DOHH2 (cell line): Measurements from ENCODE around the gene SMARCA2.

Experiments used
- EZH2phosphoT487 ChIP-seq: fragments of 200-600 bp; sonication (generic); IDR thresholded peaks from 2 replicates; pipeline ENCODE4 v1.6.1; 2017; ENCODE audit warnings: borderline replicate concordance, mild to moderate bottlenecking, antibody characterized with exemption, low read length, moderate library complexity, mixed read lengths
- TF ChIP-seq, protein P1 (sequence below): fragments of 200-600 bp; sonication (generic); IDR thresholded peaks from one replicate; pipeline ENCODE4 v1.5.1; 2014; ENCODE audit warnings: antibody characterized with exemption, mild to moderate bottlenecking, low read depth, low read length; ENCODE audit not compliant: poor library complexity, severe bottlenecking

GRCh38 chr9:2198956-2199635 lies 183.9 kb downstream of the SMARCA2 start:
- TF ChIP-seq, protein P1, sequence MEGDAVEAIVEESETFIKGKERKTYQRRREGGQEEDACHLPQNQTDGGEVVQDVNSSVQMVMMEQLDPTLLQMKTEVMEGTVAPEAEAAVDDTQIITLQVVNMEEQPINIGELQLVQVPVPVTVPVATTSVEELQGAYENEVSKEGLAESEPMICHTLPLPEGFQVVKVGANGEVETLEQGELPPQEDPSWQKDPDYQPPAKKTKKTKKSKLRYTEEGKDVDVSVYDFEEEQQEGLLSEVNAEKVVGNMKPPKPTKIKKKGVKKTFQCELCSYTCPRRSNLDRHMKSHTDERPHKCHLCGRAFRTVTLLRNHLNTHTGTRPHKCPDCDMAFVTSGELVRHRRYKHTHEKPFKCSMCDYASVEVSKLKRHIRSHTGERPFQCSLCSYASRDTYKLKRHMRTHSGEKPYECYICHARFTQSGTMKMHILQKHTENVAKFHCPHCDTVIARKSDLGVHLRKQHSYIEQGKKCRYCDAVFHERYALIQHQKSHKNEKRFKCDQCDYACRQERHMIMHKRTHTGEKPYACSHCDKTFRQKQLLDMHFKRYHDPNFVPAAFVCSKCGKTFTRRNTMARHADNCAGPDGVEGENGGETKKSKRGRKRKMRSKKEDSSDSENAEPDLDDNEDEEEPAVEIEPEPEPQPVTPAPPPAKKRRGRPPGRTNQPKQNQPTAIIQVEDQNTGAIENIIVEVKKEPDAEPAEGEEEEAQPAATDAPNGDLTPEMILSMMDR = no peak
- TF ChIP-seq EZH2phosphoT487 = no peak
